HepG2 (cell line): Measurements from ENCODE around the gene ARL16. TPM values are rescaled to one million over a fixed set of nuclear protein-coding genes. Genes with fewer than 3 reads are reported as not detected.

Experiments
- ATAC-seq: fragments of 200-7000 bp; cut with Tn5 transposase; 3 replicates; pipeline ENCODE4 v1.9.1; 2020; ENCODE audit warnings: mild to moderate bottlenecking, moderate library complexity
- BruUV-seq: library from RNA; stranded (reverse); fragments of 400-500 nt; replicated peaks from 2 replicates; lab custom pipeline; 2021; lab: Mats Ljungman, UMichigan
- CTCF ChIA-PET: fragments of 300-600 bp; formaldehyde crosslinking; extraction: SDS; loops from one replicate; lab custom pipeline; 2021; ENCODE audit warnings: low total read pairs, inconsistent platforms, low intra/inter-chr PET ratio; lab: Yijun Ruan, JAX
- POLR2A ChIA-PET: fragments of 350-600 bp; sonication (Branson Sonifier 250); formaldehyde crosslinking; loops from one replicate; lab custom pipeline; 2020; ENCODE audit warnings: antibody characterized with exemption, inconsistent platforms; lab: Yijun Ruan, JAX
- DNase-seq: peaks from one replicate; pipeline ENCODE4 v3.0.0-alpha.2; 2015; ENCODE audit warnings: low spot score
- FAIRE-seq: peaks from 3 replicates; lab custom pipeline; 2011; peaks lifted over from hg19 to GRCh38; lab: Jason Lieb, UNC
- H2AFZ ChIP-seq: one replicate; pipeline ENCODE4 v1.6.1; 2011; ENCODE audit warnings: low read length, inconsistent platforms
- H3K27ac ChIP-seq: fragments of 300-600 bp; 3 replicates; pipeline ENCODE4 v1.8.0; 2011; ENCODE audit warnings: mixed run types, mild to moderate bottlenecking, mixed read lengths, low read length, inconsistent platforms; ENCODE audit not compliant: insufficient read depth; ENCODE audit errors: extremely low read length
- H3K27me3 ChIP-seq, 2 experiments: fragments of 200-600 bp in 1 of 2; 2 replicates in 1 of 2; 3 replicates in 1 of 2; pipeline versions ENCODE4 v1.6.0 to v1.8.0; 2011; ENCODE audit warnings: low read length in 2 of 2, mild to moderate bottlenecking in 2 of 2, moderate library complexity in 2 of 2, inconsistent platforms in 1 of 2; ENCODE audit not compliant: insufficient read depth in 2 of 2, control insufficient read depth in 1 of 2
- H3K36me3 ChIP-seq, 2 experiments: fragments of 200-600 bp in 1 of 2; replicated peaks in 1 of 2; 2 replicates in 1 of 2; 3 replicates in 1 of 2; pipeline versions ENCODE4 v1.5.1 to v1.8.0; 2011; ENCODE audit warnings: low read length in 2 of 2, inconsistent platforms in 1 of 2; ENCODE audit not compliant: insufficient read depth in 2 of 2, control insufficient read depth in 1 of 2
- H3K4me1 ChIP-seq: 2 replicates; pipeline ENCODE4 v1.5.1; 2012; ENCODE audit warnings: low read length, inconsistent platforms; ENCODE audit not compliant: insufficient read depth
- H3K4me2 ChIP-seq: 2 replicates; pipeline ENCODE4 v1.6.0; 2011; ENCODE audit warnings: low read depth, low read length, inconsistent platforms
- H3K4me3 ChIP-seq, 3 experiments: fragments of 200-600 bp in 1 of 3; sonication (generic), shearing (Covaris generic) in 1 of 3; replicated peaks in 1 of 3; 2 replicates each; pipeline ENCODE4 v1.5.1; 2011 to 2016; ENCODE audit warnings: low read length in 3 of 3, inconsistent platforms in 2 of 3, low read depth in 2 of 3, mild to moderate bottlenecking in 2 of 3, control low read depth in 1 of 3, mixed read lengths in 1 of 3; ENCODE audit not compliant: insufficient read depth in 1 of 3
- H3K79me2 ChIP-seq: one replicate; pipeline ENCODE4 v1.6.1; 2011; ENCODE audit warnings: low read length, inconsistent platforms; ENCODE audit not compliant: insufficient read depth
- H3K9ac ChIP-seq: 2 replicates; pipeline ENCODE4 v1.6.0; 2011; ENCODE audit warnings: mild to moderate bottlenecking, low read depth, low read length, inconsistent platforms; ENCODE audit not compliant: insufficient read depth
- H3K9me3 ChIP-seq: 2 replicates; pipeline ENCODE4 v1.5.1; 2012; ENCODE audit warnings: mild to moderate bottlenecking, low read length
- H4K20me1 ChIP-seq: 2 replicates; pipeline ENCODE4 v1.6.0; 2011; ENCODE audit warnings: inconsistent platforms, mild to moderate bottlenecking, low read length, moderate library complexity; ENCODE audit not compliant: insufficient read depth
- GZF1 ChIP-seq: sonication (generic); formaldehyde crosslinking; IDR thresholded peaks from 2 replicates; pipeline ENCODE4 v1.5.1; 2020; ENCODE audit warnings: mild to moderate bottlenecking, missing genetic modification reagents
- HMGXB3 ChIP-seq: sonication (generic); formaldehyde crosslinking; IDR thresholded peaks from 2 replicates; pipeline ENCODE4 v1.4.0; 2020; ENCODE audit warnings: missing genetic modification reagents, borderline replicate concordance
- NCOA1 ChIP-seq: sonication (generic); formaldehyde crosslinking; IDR thresholded peaks from 2 replicates; pipeline ENCODE4 v1.9.0; 2021; ENCODE audit warnings: missing genetic modification reagents
- NR0B2 ChIP-seq: sonication (generic); formaldehyde crosslinking; IDR thresholded peaks from 2 replicates; pipeline ENCODE4 v1.4.0; 2020; ENCODE audit warnings: mild to moderate bottlenecking, missing genetic modification reagents
- PREB ChIP-seq: sonication (generic); formaldehyde crosslinking; IDR thresholded peaks from 2 replicates; pipeline ENCODE4 v1.4.0; 2020; ENCODE audit warnings: missing genetic modification reagents
- ZBTB34 ChIP-seq: sonication (generic); formaldehyde crosslinking; IDR thresholded peaks from 2 replicates; pipeline ENCODE4 v1.8.0; 2022; ENCODE audit warnings: mild to moderate bottlenecking, missing genetic modification reagents
- ZNF235 ChIP-seq: sonication (generic); formaldehyde crosslinking; IDR thresholded peaks from 2 replicates; pipeline ENCODE4 v1.8.1; 2023; ENCODE audit warnings: mild to moderate bottlenecking, missing genetic modification reagents, borderline replicate concordance
- ZNF280B ChIP-seq: sonication (generic); formaldehyde crosslinking; IDR thresholded peaks from 2 replicates; pipeline ENCODE4 v1.5.0; 2020; ENCODE audit warnings: missing genetic modification reagents, mild to moderate bottlenecking, borderline replicate concordance
- ZNF567 ChIP-seq: sonication (generic); formaldehyde crosslinking; IDR thresholded peaks from 2 replicates; pipeline ENCODE4 v1.8.1; 2023; ENCODE audit warnings: mild to moderate bottlenecking, missing genetic modification reagents, borderline replicate concordance
- WGBS: methylation state at CpG from one replicate; pipeline ENCODE4 v1.1.6; 2017; ENCODE audit warnings: low lambda C conversion rate; 5-methylcytosine and 5-hydroxymethylcytosine counted together
- in situ Hi-C: cut with HindIII; loops from 2 replicates; pipeline ENCODE4 v1.10.0; 2017; ENCODE audit warnings: low pct_unique_long_range_greater_than_20kb; ENCODE audit not compliant: extremely low pct_ligation_motif_present
- intact Hi-C: fragments of 100-400 bp; cut with micrococcal nuclease; formaldehyde crosslinking; loops from one replicate; pipeline ENCODE4 v1.10.0; 2022; ENCODE audit not compliant: unreplicated experiment
- polyA plus RNA-seq, 8 experiments: library from polyadenylated mRNA; depleted of rRNA in 3 of 8; stranded (reverse) in 7 of 8; unstranded in 1 of 8; fragments of >200 nt; fragmentation: Illumina TruSeq in 4 of 8; extraction: Trizol in 4 of 8; gene quantifications; 2 replicates each; pipeline versions ENCODE4 v1.2.1 to v1.2.3, GENCODE V29; 2011 to 2016; ENCODE audit warnings: low read depth in 4 of 8, missing spikeins in 1 of 8, mixed read lengths in 1 of 8; ENCODE audit not compliant: insufficient read depth in 1 of 8
- total RNA-seq, 5 experiments: library from RNA; depleted of rRNA; stranded (reverse); fragments of >200 nt; fragmentation: Illumina TruSeq; extraction: Trizol; gene quantifications; 2 replicates each; pipeline ENCODE4 v1.2.3, GENCODE V29; 2016; ENCODE audit warnings: low read depth in 1 of 5

ARL16 gene
- total and polyA plus RNA-seq, 2 of the 13 experiments (the other 11 are each of a cell fraction or from before 2014, with no cell fraction given): 20.8 to 30.8 TPM

- TF ChIP-seq ZBTB34 (CRISPR knock-in tag) (peak; percentile 58; the same call in 1 of the 2 replicates), GZF1 (CRISPR knock-in tag) (peak; percentile 82), NR0B2 (CRISPR knock-in tag) (peak; percentile 41; the same call in 1 of the 2 replicates)
Measured at GRCh38 chr17:81713556-81714411, 30.2 kb upstream of the ARL16 start (continued).

- in situ Hi-C loops: no loop called here
- Histone ChIP-seq H2AFZ (no peak overlapping the region), H3K27ac (peak overlapping the region; percentile 93), H3K27me3 (no peaks in the 10 kb centered on the region; a peak in 1 of 5 replicates), H3K4me3 (peak overlapping the region; percentile 87 to 95 (median 92)), H4K20me1 (no peaks in the 10 kb centered on the region), H3K9ac (peak overlapping the region; percentile 93), H3K4me2 (peak overlapping the region; percentile 96), H3K4me1 (peaks cover 32% of the 10 kb centered on the region), H3K36me3 (peaks cover 17 to 36% of the 10 kb centered on the region in 2 experiments), H3K79me2 (peaks cover 31% of the 10 kb centered on the region), H3K9me3 (no peaks in the 10 kb centered on the region)
- POLR2A ChIA-PET: interaction anchor here (0.6 to 6.3 kb wide), 18 partner anchors 10 to 325 kb away, joined by 3 to 143 read pairs (median 9); partner anchors contain the start of genes ARL16, CCDC137, DCXR and HGS
- FAIRE-seq: no peak
- peak; percentile 68 for DNase-seq
- CTCF ChIA-PET: interaction anchor here (0.6 kb wide), 1 partner anchor 154 kb away, joined by 3 read pairs; no protein-coding TSS in a partner anchor
- WGBS: under 1% methylated on average over 17 of the region's 18 CpGs
- BruUV-seq: no TSS peak
- intact Hi-C loops: no loop called here
- peak; percentile 20 for ATAC-seq
- TF ChIP-seq ZNF235: no peak
- TF ChIP-seq ZNF567 (CRISPR knock-in tag): 0 out of 2 replicates have a peak, but pooled peaks have one; percentile 6
- no peak for TF ChIP-seq PREB (CRISPR knock-in tag)
- TF ChIP-seq HMGXB3: no peak
- 0 out of 2 replicates have a peak, but pooled peaks have one; percentile 29 for TF ChIP-seq NCOA1
- TF ChIP-seq ZNF280B: 0 out of 2 replicates have a peak, but pooled peaks have one; percentile 4
Measured at GRCh38 chr17:81713004-81713555, 29.5 kb upstream of the ARL16 start.
